PC-9 (cell line): Measurements from ENCODE around the gene TAX1BP1. TPM values are rescaled to one million over a fixed set of nuclear protein-coding genes. Genes with fewer than 3 reads are reported as not detected.

ENCODE experiments used
- BruUV-seq: library from RNA; stranded (reverse); fragments of 400-500 nt; replicated peaks from 2 replicates; lab custom pipeline; 2021; lab: Mats Ljungman, UMichigan
- CTCF ChIA-PET: fragments of 300-600 bp; sonication (Branson Sonifier 250); formaldehyde crosslinking; loops from one replicate; lab custom pipeline; 2022; ENCODE audit warnings: antibody characterized with exemption; lab: Charles Lee
- POLR2A ChIA-PET: fragments of 300-600 bp; sonication (Branson Sonifier 250); formaldehyde crosslinking; loops from one replicate; lab custom pipeline; 2022; ENCODE audit warnings: antibody characterized with exemption; ENCODE audit not compliant: unreplicated experiment; lab: Charles Lee
- DNase-seq, 2 experiments: peaks; one replicate each; pipeline versions ENCODE4 v3.0.0 to v3.0.0-alpha.2; 2015 to 2022; ENCODE audit warnings: mixed read lengths in 1 of 2
- H2AFZ ChIP-seq: fragments of 200-600 bp; sonication (generic); 2 replicates; pipeline ENCODE4 v1.8.1; 2017; ENCODE audit warnings: antibody characterized with exemption
- H3F3A ChIP-seq: fragments of 200-600 bp; sonication (generic); 2 replicates; pipeline ENCODE4 v1.8.1; 2017; ENCODE audit warnings: antibody characterized with exemption, mild to moderate bottlenecking, low read depth; ENCODE audit not compliant: insufficient read depth
- H3K27ac ChIP-seq: fragments of 200-600 bp; sonication (generic); 2 replicates; pipeline ENCODE4 v1.6.1; 2016; ENCODE audit warnings: mixed run types
- H3K27me3 ChIP-seq: fragments of 200-600 bp; sonication (generic); 2 replicates; pipeline ENCODE4 v1.6.1; 2016; ENCODE audit warnings: low read depth, mixed run types; ENCODE audit not compliant: insufficient read depth
- H3K36me3 ChIP-seq: fragments of 200-600 bp; sonication (generic); 2 replicates; pipeline ENCODE4 v1.6.1; 2016; ENCODE audit warnings: low read depth, mixed run types
- H3K4me1 ChIP-seq: fragments of 200-600 bp; sonication (generic); replicated peaks from 2 replicates; pipeline ENCODE4 v1.6.1; 2016; ENCODE audit warnings: mixed run types; ENCODE audit not compliant: insufficient read depth
- H3K4me2 ChIP-seq: fragments of 200-600 bp; sonication (generic); 2 replicates; pipeline ENCODE4 v1.6.1; 2017; ENCODE audit warnings: mixed run types
- H3K4me3 ChIP-seq: fragments of 200-600 bp; sonication (generic); 2 replicates; pipeline ENCODE4 v1.6.1; 2016; ENCODE audit warnings: mixed run types
- H3K79me2 ChIP-seq: fragments of 200-600 bp; sonication (generic); 2 replicates; pipeline ENCODE4 v1.6.1; 2017; ENCODE audit warnings: low read depth, mixed run types
- H3K9me2 ChIP-seq: fragments of 200-600 bp; sonication (generic); 2 replicates; pipeline ENCODE4 v1.8.1; 2017; ENCODE audit warnings: mild to moderate bottlenecking; ENCODE audit not compliant: insufficient read depth
- H3K9me3 ChIP-seq: fragments of 200-600 bp; sonication (generic); 2 replicates; pipeline ENCODE4 v1.8.1; 2016; ENCODE audit warnings: low read depth; ENCODE audit not compliant: insufficient read depth
- H4K20me1 ChIP-seq: fragments of 200-600 bp; sonication (generic); 2 replicates; pipeline ENCODE4 v1.8.1; 2017; ENCODE audit not compliant: insufficient read depth
- CTCF ChIP-seq: fragments of 200-600 bp; sonication (generic); conservative IDR thresholded peaks from 2 replicates; pipeline ENCODE4 v1.6.1; 2017; ENCODE audit warnings: mixed run types, antibody characterized with exemption, mild to moderate bottlenecking, moderate library complexity
- EZH2 ChIP-seq: fragments of 200-600 bp; sonication (generic); IDR thresholded peaks from 2 replicates; pipeline ENCODE4 v1.8.0; 2017; ENCODE audit warnings: antibody characterized with exemption, low read depth
- intact Hi-C: fragments of 100-400 bp; cut with micrococcal nuclease; formaldehyde crosslinking; loops from one replicate; pipeline ENCODE4 v1.10.0; 2022; ENCODE audit not compliant: unreplicated experiment
- total RNA-seq: library from RNA; stranded (reverse); gene quantifications from 2 replicates; pipeline ENCODE4 v1.2.3, GENCODE V29; 2021

The TAX1BP1 gene
- total RNA-seq, 1 experiment from 2014 or later = 174 TPM

- intact Hi-C loops = no loop called here
- no peak for DNase-seq
- H3K9me3 ChIP-seq = no peaks in the 10 kb centered on the region
- ChIA-PET CTCF (interaction anchor here (0.6 kb wide), 1 partner anchor 205 kb away, joined by 3 read pairs; no protein-coding TSS in a partner anchor), POLR2A (interaction anchor here (0.5 to 0.6 kb wide), 2 partner anchors 162 to 637 kb away, joined by 4 to 10 read pairs; no protein-coding TSS in a partner anchor)
- TF ChIP-seq EZH2 = no peak
- TF ChIP-seq CTCF = no peak
- H3K27me3 ChIP-seq = no peaks in the 10 kb centered on the region
- H3K79me2 ChIP-seq = no peaks in the 10 kb centered on the region
- H3K36me3 ChIP-seq = peaks cover 13% of the 10 kb centered on the region; the same call in 1 of the 2 replicates
- H3K9me2 ChIP-seq = no peaks in the 10 kb centered on the region
- H4K20me1 ChIP-seq = no peaks in the 10 kb centered on the region
- BruUV-seq = no TSS peak
- no peak overlapping the region for H3K4me2 ChIP-seq
- H3K4me1 ChIP-seq = no peaks in the 10 kb centered on the region
- H2AFZ ChIP-seq = no peak overlapping the region
- no peak overlapping the region for H3K27ac ChIP-seq
- H3F3A ChIP-seq = peaks cover 9% of the 10 kb centered on the region; the same call in 1 of the 2 replicates
- no peak overlapping the region for H3K4me3 ChIP-seq
Observed at GRCh38 chr7:27808626-27809025, 68.7 kb downstream of the TAX1BP1 start.

GRCh38 chr7:27810186-27810585, 70.2 kb downstream of the TAX1BP1 start:
- no peak overlapping the region for H3K4me3 ChIP-seq
- H3K27me3 ChIP-seq = no peaks in the 10 kb centered on the region
- no peaks in the 10 kb centered on the region for H3K79me2 ChIP-seq
- no peaks in the 10 kb centered on the region for H4K20me1 ChIP-seq
- intact Hi-C loops = no loop called here
- BruUV-seq = no TSS peak
- CTCF ChIA-PET = no interaction called here
- no peak overlapping the region for H3K4me2 ChIP-seq
- no peak for DNase-seq
- H3F3A ChIP-seq = peaks cover 9% of the 10 kb centered on the region; the same call in 1 of the 2 replicates
- POLR2A ChIA-PET = interaction anchor here (0.7 kb wide), 1 partner anchor 1791 kb away, joined by 3 read pairs; no protein-coding TSS in a partner anchor
- no peaks in the 10 kb centered on the region for H3K4me1 ChIP-seq
- no peak overlapping the region for H2AFZ ChIP-seq
- peaks cover 13% of the 10 kb centered on the region; the same call in 1 of the 2 replicates for H3K36me3 ChIP-seq
- H3K27ac ChIP-seq = no peak overlapping the region
- H3K9me2 ChIP-seq = no peaks in the 10 kb centered on the region
- TF ChIP-seq EZH2 (no peak), CTCF (no peak)
- H3K9me3 ChIP-seq = no peaks in the 10 kb centered on the region

GRCh38 chr7:27812706-27813105, 72.7 kb downstream of the TAX1BP1 start:
- POLR2A ChIA-PET = no interaction called here
- intact Hi-C loops = no loop called here
- Histone ChIP-seq H3F3A (peaks cover 6% of the 10 kb centered on the region; the same call in 1 of the 2 replicates), H3K27me3 (no peaks in the 10 kb centered on the region), H3K4me1 (no peaks in the 10 kb centered on the region), H3K9me3 (no peaks in the 10 kb centered on the region), H3K36me3 (peaks cover 23% of the 10 kb centered on the region), H3K4me2 (no peak overlapping the region), H3K79me2 (no peaks in the 10 kb centered on the region), H3K4me3 (no peak overlapping the region), H2AFZ (no peak overlapping the region), H3K27ac (no peak overlapping the region), H4K20me1 (no peaks in the 10 kb centered on the region), H3K9me2 (no peaks in the 10 kb centered on the region)
- no TSS peak for BruUV-seq
- CTCF ChIA-PET = interaction anchor here (0.6 kb wide), 2 partner anchors 31 to 83 kb away, joined by 3 to 8 read pairs; no protein-coding TSS in a partner anchor
- DNase-seq = no peak
- TF ChIP-seq EZH2 (no peak), CTCF (no peak)
